Central memory CD8-positive, alpha-beta T cell (primary cell): Measurements from ENCODE around the gene DYNLL1.
"Not testable (repeated sequence)": the region's sequence is repeated elsewhere in the genome, so short reads cannot be mapped to it uniquely, and the experiment has no call there.

Source experiments
- ATAC-seq: fragments of 150-1000 bp; cut with Tn5 transposase; replicated peaks from 2 replicates; pipeline ENCODE4 v1.10.0; 2022; ENCODE audit warnings: mild to moderate bottlenecking, moderate FRiP score, moderate number of reproducible peaks; ENCODE audit not compliant: poor library complexity, severe bottlenecking; ENCODE audit errors: extremely low read depth
- DNase-seq, 2 donors: peaks; one replicate each; pipeline ENCODE4 v3.0.0; 2021; ENCODE audit warnings: low spot score in 2 of 2
- H3K27ac Mint-ChIP-seq: one replicate; pipeline ENCODE4 v1.8.0; 2022; ENCODE audit warnings: low read depth, mild to moderate bottlenecking, moderate library complexity, mixed read lengths
- H3K27me3 Mint-ChIP-seq: one replicate; pipeline ENCODE4 v1.8.0; 2022; ENCODE audit warnings: mixed read lengths
- H3K36me3 Mint-ChIP-seq: one replicate; pipeline ENCODE4 v1.8.0; 2022; ENCODE audit warnings: mild to moderate bottlenecking, moderate library complexity, mixed read lengths; ENCODE audit not compliant: insufficient read depth
- H3K4me1 Mint-ChIP-seq: one replicate; pipeline ENCODE4 v1.8.0; 2022; ENCODE audit warnings: mixed read lengths
- H3K4me3 Mint-ChIP-seq: one replicate; pipeline ENCODE4 v1.8.0; 2022; ENCODE audit warnings: mild to moderate bottlenecking, moderate library complexity, mixed read lengths
- H3K9me3 Mint-ChIP-seq: one replicate; pipeline ENCODE4 v1.8.0; 2022; ENCODE audit warnings: mixed read lengths

DYNLL1 gene

GRCh38 chr12:120495731-120496412 is at the start of gene DYNLL1:
Gene DYNLL1 (plus strand): TSS chr12:120496113. CDS start chr12:120496422, 309 bp downstream.
- DNase-seq = peak; percentile 98 to 99
- Mint-ChIP-seq H3K9me3 (no peaks in the 10 kb centered on the region), H3K36me3 (peaks cover 30% of the 10 kb centered on the region), H3K4me1 (peaks cover 32% of the 10 kb centered on the region), H3K4me3 (peak within 1 kb of the TSS; percentile 90), H3K27ac (peak within 1 kb of the TSS; percentile 91), H3K27me3 (no peaks in the 10 kb centered on the region)
- peak; percentile 94 for ATAC-seq

- Mint-ChIP-seq H3K36me3 (peaks cover 43% of the 10 kb centered on the region), H3K4me3 (peak overlapping the region; percentile 97), H3K4me1 (peaks cover 22% of the 10 kb centered on the region), H3K27ac (peak overlapping the region; percentile 98)
- H3K27me3 Mint-ChIP-seq, H3K9me3 Mint-ChIP-seq, DNase-seq: not testable (repeated sequence)
- peak; percentile 30 for ATAC-seq
These were observed 49.1 kb upstream of the DYNLL1 start for GRCh38 chr12:120446844-120447178.

GRCh38 chr12:120447992-120448391 is 47.9 kb upstream of the DYNLL1 start:
- Mint-ChIP-seq H3K4me1 (peaks cover 22% of the 10 kb centered on the region), H3K27me3 (no peaks in the 10 kb centered on the region), H3K36me3 (peaks cover 39% of the 10 kb centered on the region), H3K27ac (peak overlapping the region; percentile 98), H3K4me3 (peak overlapping the region; percentile 97), H3K9me3 (no peaks in the 10 kb centered on the region)
- DNase-seq (no peak), ATAC-seq (no peak)

GRCh38 chr12:120452524-120452923 is 43.4 kb upstream of the DYNLL1 start:
- H3K4me1 Mint-ChIP-seq, H3K27ac Mint-ChIP-seq, H3K27me3 Mint-ChIP-seq, DNase-seq, H3K9me3 Mint-ChIP-seq, H3K4me3 Mint-ChIP-seq, ATAC-seq: not testable (repeated sequence)
- H3K36me3 Mint-ChIP-seq = peaks cover 36% of the 10 kb centered on the region

- ATAC-seq (no peak), DNase-seq (no peak)
- Mint-ChIP-seq H3K4me1 (no peaks in the 10 kb centered on the region), H3K9me3 (no peaks in the 10 kb centered on the region), H3K36me3 (peaks cover 41% of the 10 kb centered on the region), H3K27me3 (no peaks in the 10 kb centered on the region), H3K4me3 (no peak overlapping the region), H3K27ac (no peak overlapping the region)
These were observed 42.7 kb upstream of the DYNLL1 start for GRCh38 chr12:120453060-120453750.

- Mint-ChIP-seq H3K36me3 (peaks cover 47% of the 10 kb centered on the region), H3K4me1 (no peaks in the 10 kb centered on the region), H3K9me3 (no peaks in the 10 kb centered on the region), H3K27me3 (no peaks in the 10 kb centered on the region), H3K27ac (no peak overlapping the region), H3K4me3 (no peak overlapping the region)
- ATAC-seq (peak; percentile 93), DNase-seq (no peak)
These were observed 41.9 kb upstream of the DYNLL1 start for GRCh38 chr12:120453977-120454376.

GRCh38 chr12:120455302-120455701 is 40.6 kb upstream of the DYNLL1 start:
- Mint-ChIP-seq H3K27me3 (no peaks in the 10 kb centered on the region), H3K4me1 (no peaks in the 10 kb centered on the region), H3K9me3 (no peaks in the 10 kb centered on the region), H3K27ac (no peak overlapping the region), H3K36me3 (peaks cover 55% of the 10 kb centered on the region), H3K4me3 (no peak overlapping the region)
- ATAC-seq (no peak), DNase-seq (no peak)

GRCh38 chr12:120457133-120457532 is 38.8 kb upstream of the DYNLL1 start:
- Mint-ChIP-seq H3K27ac (no peak overlapping the region), H3K27me3 (no peaks in the 10 kb centered on the region), H3K36me3 (peaks cover 63% of the 10 kb centered on the region), H3K4me1 (no peaks in the 10 kb centered on the region), H3K4me3 (no peak overlapping the region), H3K9me3 (no peaks in the 10 kb centered on the region)
- ATAC-seq = no peak
- DNase-seq = no peak

- Mint-ChIP-seq H3K36me3 (peaks cover 88% of the 10 kb centered on the region), H3K9me3 (no peaks in the 10 kb centered on the region), H3K27me3 (no peaks in the 10 kb centered on the region), H3K27ac (no peak overlapping the region), H3K4me3 (no peak overlapping the region), H3K4me1 (peaks cover 4% of the 10 kb centered on the region)
- DNase-seq = no peak
- no peak for ATAC-seq
These were observed 35.8 kb upstream of the DYNLL1 start for GRCh38 chr12:120460157-120460556.

- Mint-ChIP-seq H3K4me1 (peaks cover 23% of the 10 kb centered on the region), H3K9me3 (no peaks in the 10 kb centered on the region), H3K27me3 (no peaks in the 10 kb centered on the region), H3K27ac (no peak overlapping the region), H3K36me3 (peaks cover 87% of the 10 kb centered on the region), H3K4me3 (no peak overlapping the region)
- ATAC-seq = no peak
- no peak for DNase-seq
These were observed 33.7 kb upstream of the DYNLL1 start for GRCh38 chr12:120462099-120462640.

- H3K4me3 Mint-ChIP-seq = no peak overlapping the region
- H3K36me3 Mint-ChIP-seq = peaks cover 78% of the 10 kb centered on the region
- ATAC-seq = no peak
- no peak overlapping the region for H3K27ac Mint-ChIP-seq
- H3K27me3 Mint-ChIP-seq = no peaks in the 10 kb centered on the region
- no peak for DNase-seq
- H3K4me1 Mint-ChIP-seq = peaks cover 37% of the 10 kb centered on the region
- no peaks in the 10 kb centered on the region for H3K9me3 Mint-ChIP-seq
These were observed 32.2 kb upstream of the DYNLL1 start for GRCh38 chr12:120463712-120464111.

GRCh38 chr12:120465756-120466155 is 30.2 kb upstream of the DYNLL1 start:
- H3K27me3 Mint-ChIP-seq = no peaks in the 10 kb centered on the region
- peaks cover 68% of the 10 kb centered on the region for H3K36me3 Mint-ChIP-seq
- H3K4me1 Mint-ChIP-seq = peaks cover 37% of the 10 kb centered on the region
- H3K9me3 Mint-ChIP-seq = no peaks in the 10 kb centered on the region
- ATAC-seq (no peak), DNase-seq (no peak)
- H3K4me3 Mint-ChIP-seq = no peak overlapping the region
- no peak overlapping the region for H3K27ac Mint-ChIP-seq
